Heart left ventricle (tissue), 16 donors: Measurements from ENCODE around the gene FAM222A. TPM values are rescaled to one million over a fixed set of nuclear protein-coding genes. Genes with fewer than 3 reads are reported as not detected.

Experiments
- ATAC-seq, 4 donors: fragments of 200-7000 bp; cut with Tn5 transposase; one replicate each; pipeline ENCODE4 v1.9.1; 2020 to 2022; ENCODE audit warnings: moderate library complexity in 4 of 4, mild to moderate bottlenecking in 3 of 4, moderate number of reproducible peaks in 1 of 4
- DNase-seq, 5 donors: peaks; one replicate each; pipeline ENCODE4 v3.0.0-alpha.2; 2020
- H3K27ac ChIP-seq, 12 donors: fragments of 200-600 bp; sonication (generic) in 4 of 12; one replicate each; pipeline versions ENCODE4 v1.5.0 to v1.8.0; 2016 to 2022; ENCODE audit warnings: mild to moderate bottlenecking in 2 of 12
- H3K27me3 ChIP-seq, 9 donors: fragments of 200-600 bp; sonication (generic) in 2 of 9; one replicate each; pipeline versions ENCODE4 v1.5.1 to v1.8.0; 2016 to 2022; ENCODE audit warnings: mild to moderate bottlenecking in 3 of 9
- H3K36me3 ChIP-seq, 9 donors: fragments of 200-600 bp; sonication (generic) in 2 of 9; one replicate each; pipeline versions ENCODE4 v1.5.0 to v1.8.0; 2018 to 2022; ENCODE audit warnings: mild to moderate bottlenecking in 2 of 9
- H3K4me1 ChIP-seq, 12 donors: fragments of 200-600 bp; sonication (generic) in 4 of 12; one replicate each; pipeline versions ENCODE4 v1.5.0 to v1.8.0; 2016 to 2022; ENCODE audit warnings: mild to moderate bottlenecking in 3 of 12
- H3K4me3 ChIP-seq, 12 donors: fragments of 200-600 bp; sonication (generic) in 4 of 12; one replicate each; pipeline versions ENCODE4 v1.5.0 to v1.8.0; 2017 to 2022; ENCODE audit warnings: mild to moderate bottlenecking in 9 of 12, moderate library complexity in 4 of 12
- H3K9me3 ChIP-seq, 12 donors: fragments of 200-600 bp; sonication (generic) in 4 of 12; one replicate each; pipeline versions ENCODE4 v1.5.0 to v1.8.0; 2016 to 2022; ENCODE audit warnings: mild to moderate bottlenecking in 1 of 12
- CTCF ChIP-seq, 12 donors: fragments of 200-600 bp; sonication (generic) in 4 of 12; IDR thresholded peaks; one replicate each; pipeline versions ENCODE4 v1.5.0 to v1.8.0; 2018 to 2022; ENCODE audit warnings: antibody characterized with exemption in 12 of 12, mild to moderate bottlenecking in 5 of 12
- POLR2A ChIP-seq, 2 donors: fragments of 450-650 bp; IDR thresholded peaks; one replicate each; pipeline ENCODE4 v1.6.1; 2017; ENCODE audit warnings: antibody characterized with exemption in 2 of 2, mild to moderate bottlenecking in 2 of 2, moderate library complexity in 2 of 2
- WGBS, 4 donors: extraction: QIAGEN DNeasy Blood & Tissue Kit in 2 of 4; methylation state at CpG; one replicate each; pipeline versions ENCODE4 v1.1.5 to v1.1.7; 2013 to 2018; 5-methylcytosine and 5-hydroxymethylcytosine counted together
- intact Hi-C, 10 donors: fragments of 100-400 bp; cut with DNase I; formaldehyde crosslinking; loops; one replicate each; pipeline versions ENCODE4 v1.11.1 to v1.14.2; 2022
- polyA plus RNA-seq, 2 donors: library from polyadenylated mRNA; stranded (reverse); fragments of 200-250 nt; gene quantifications; one replicate each; pipeline ENCODE4 v1.2.3, GENCODE V29; 2013
- total RNA-seq, 9 donors: library from RNA; depleted of rRNA in 2 of 9; stranded (reverse); fragments of >200 nt in 2 of 9; fragmentation: NEBNext Ultra II Directional in 3 of 9; extraction: Animal tissue kit (Norgen Biotek cat#: 25700) in 3 of 9; gene quantifications; one replicate each; pipeline versions ENCODE4 v1.1.0 to v1.2.4, GENCODE V29; 2016 to 2023
- donor health status: ischemic (EF 13 %, LVEDD 7.1; RV severe dilation, severe dysfunction).
- donor health status: healthy with polysubstance abuse.
- donor health status: DM: no; HTN: yes; CAD: no.
- donor health status: DM: no; HTN: no; CAD: no.
- donor health status: ischemic (EF 25% LVEDD 6.9; RV normal size, moderate dysfunction).
- donor health status: ischemic (EF 25% LVEDD 5.7; RV mildly dilated, moderate dysfunction).
- donor health status: healthy.
- donor health status: DM: yes; HTN: yes; CAD: no.
- donor health status: ischemic (EF 35%, LVEDD 5.7; RV mildly dilated, moderate dysfunction).
- donor health status: nonischemic (EF 11% LVEDD 7.7; RV severe dilation, severe dysfunction).
- donor health status: DM: yes; HTN: yes; CAD: no.
- donor health status: PGD.
- donor health status: ischemic (EF 29% LVEDD 5.4; RV normal size, mild dysfunction).
- donor health status: nonischemic (EF 23%, LVEDD 6.1; RV moderate dilation, normal function).

The FAM222A gene
- total and polyA plus RNA-seq, 11 donors: 3.5 to 45.8 (median 10.2) TPM

- H3K4me1 ChIP-seq: no peaks in the 10 kb centered on the region
- H3K27ac ChIP-seq: no peak overlapping the region
- DNase-seq (no peak), ATAC-seq (no peak)
- intact Hi-C loops: no loop called here
- 90 to 92% (median 91%) methylated on average over 3 to 7 of the region's 7 CpGs for WGBS, 4 donors
- H3K4me3 ChIP-seq: no peak overlapping the region
- no peak for TF ChIP-seq POLR2A (IDR thresholded peaks at IDR 0.05)
- no peak for TF ChIP-seq CTCF (IDR thresholded peaks at IDR 0.05)
- no peaks in the 10 kb centered on the region for H3K9me3 ChIP-seq
- peaks cover 0 to 2% (median 0%) of the 10 kb centered on the region in 9 donors for H3K27me3 ChIP-seq
- H3K36me3 ChIP-seq: no peaks in the 10 kb centered on the region
These were observed 27.1 kb upstream of the FAM222A start for GRCh38 chr12:109686523-109686922.

- intact Hi-C loops: no loop called here
- TF ChIP-seq POLR2A (IDR thresholded peaks at IDR 0.05) (no peak), CTCF (IDR thresholded peaks at IDR 0.05) (no peak)
- no peak overlapping the region for H3K27ac ChIP-seq
- H3K4me3 ChIP-seq: no peak overlapping the region
- H3K4me1 ChIP-seq: no peaks in the 10 kb centered on the region
- 79 to 85% (median 81%) methylated on average over 6 of the region's 6 CpGs for WGBS, 4 donors
- H3K36me3 ChIP-seq: no peaks in the 10 kb centered on the region
- H3K9me3 ChIP-seq: no peaks in the 10 kb centered on the region
- ATAC-seq (no peak), DNase-seq (no peak)
- peaks cover 0 to 9% (median 0%) of the 10 kb centered on the region in 9 donors for H3K27me3 ChIP-seq
These were observed 26.4 kb upstream of the FAM222A start for GRCh38 chr12:109687250-109687649.

GRCh38 chr12:109689426-109689825, 24.2 kb upstream of the FAM222A start:
- ATAC-seq (no peak), DNase-seq (no peak)
- WGBS, 4 donors: 82 to 91% (median 90%) methylated on average over 3 of the region's 3 CpGs
- no peaks in the 10 kb centered on the region for H3K4me1 ChIP-seq
- H3K9me3 ChIP-seq: no peaks in the 10 kb centered on the region
- intact Hi-C loops: no loop called here
- no peaks in the 10 kb centered on the region for H3K36me3 ChIP-seq
- TF ChIP-seq CTCF (IDR thresholded peaks at IDR 0.05) (no peak), POLR2A (IDR thresholded peaks at IDR 0.05) (no peak)
- peaks cover 0 to 15% (median 0%) of the 10 kb centered on the region in 9 donors for H3K27me3 ChIP-seq
- no peak overlapping the region for H3K4me3 ChIP-seq
- H3K27ac ChIP-seq: no peak overlapping the region

GRCh38 chr12:109693160-109693559, 20.5 kb upstream of the FAM222A start:
- Histone ChIP-seq H3K27me3 (peaks cover 0 to 15% (median 0%) of the 10 kb centered on the region in 9 donors), H3K4me1 (peaks cover 0 to 6% (median 0%) of the 10 kb centered on the region in 12 donors), H3K36me3 (no peaks in the 10 kb centered on the region), H3K9me3 (no peaks in the 10 kb centered on the region), H3K27ac (no peak overlapping the region), H3K4me3 (no peak overlapping the region)
- ATAC-seq (no peak), DNase-seq (no peak)
- intact Hi-C loops: no loop called here
- 89 to 98% (median 94%) methylated on average over 1 of the region's 1 CpG for WGBS, 4 donors
- no peak for TF ChIP-seq POLR2A (IDR thresholded peaks at IDR 0.05)
- no peak for TF ChIP-seq CTCF (IDR thresholded peaks at IDR 0.05)
